GM23338 (cell line): ENCODE results near the gene ENDOV. TPM values are rescaled to one million over a fixed set of nuclear protein-coding genes. Genes with fewer than 3 reads are reported as not detected.

Experiments
- ATAC-seq: fragments of 200-7000 bp; cut with Tn5 transposase; 3 replicates; pipeline ENCODE4 v1.9.1; 2020
- DNase-seq: peaks from one replicate; pipeline ENCODE4 v3.0.0-alpha.2; 2015; ENCODE audit warnings: low spot score
- H2AFZ ChIP-seq: fragments of 200-600 bp; sonication (generic); 2 replicates; pipeline ENCODE4 v1.8.0; 2016; ENCODE audit warnings: antibody characterized with exemption, mild to moderate bottlenecking, moderate library complexity
- H3F3A ChIP-seq: fragments of 200-600 bp; sonication (generic); replicated peaks from 2 replicates; pipeline ENCODE4 v1.8.0; 2017; ENCODE audit warnings: antibody characterized with exemption, mixed run types, low read depth
- H3K27ac ChIP-seq: fragments of 200-600 bp; sonication (generic); 2 replicates; pipeline ENCODE4 v1.6.1; 2016; ENCODE audit warnings: low read depth
- H3K27me3 ChIP-seq: fragments of 200-600 bp; sonication (generic); 2 replicates; pipeline ENCODE4 v1.8.0; 2016; ENCODE audit warnings: mild to moderate bottlenecking, mixed run types, moderate library complexity; ENCODE audit not compliant: insufficient read depth
- H3K36me3 ChIP-seq: fragments of 200-600 bp; sonication (generic); 2 replicates; pipeline ENCODE4 v1.8.0; 2016; ENCODE audit warnings: mild to moderate bottlenecking; ENCODE audit not compliant: insufficient read depth
- H3K4me1 ChIP-seq: fragments of 200-600 bp; sonication (generic); 2 replicates; pipeline ENCODE4 v1.8.0; 2016; ENCODE audit warnings: mild to moderate bottlenecking, moderate library complexity; ENCODE audit not compliant: insufficient read depth
- H3K4me2 ChIP-seq: fragments of 200-600 bp; sonication (generic); 2 replicates; pipeline ENCODE4 v1.7.1; 2017; ENCODE audit warnings: mixed run types
- H3K4me3 ChIP-seq: fragments of 200-600 bp; sonication (generic); 2 replicates; pipeline ENCODE4 v1.6.1; 2016; ENCODE audit warnings: mixed run types
- H3K79me2 ChIP-seq: fragments of 200-600 bp; sonication (generic); replicated peaks from 2 replicates; pipeline ENCODE4 v1.8.0; 2017; ENCODE audit warnings: mild to moderate bottlenecking; ENCODE audit not compliant: insufficient read depth
- H3K9me2 ChIP-seq: fragments of 200-600 bp; sonication (generic); 2 replicates; pipeline ENCODE4 v1.8.0; 2017; ENCODE audit not compliant: insufficient read depth
- H4K20me1 ChIP-seq: fragments of 200-600 bp; sonication (generic); replicated peaks from 2 replicates; pipeline ENCODE4 v1.8.0; 2017; ENCODE audit warnings: mild to moderate bottlenecking; ENCODE audit not compliant: insufficient read depth
- H3K27ac Mint-ChIP-seq: 2 replicates; pipeline ENCODE4 v1.8.0; 2020; ENCODE audit warnings: inconsistent platforms, mild to moderate bottlenecking, moderate library complexity, mixed read lengths
- H3K27me3 Mint-ChIP-seq: 3 replicates; pipeline ENCODE4 v1.8.0; 2022; ENCODE audit warnings: low read depth, mild to moderate bottlenecking, moderate library complexity, mixed read lengths, inconsistent platforms; ENCODE audit not compliant: insufficient read depth, poor library complexity
- H3K36me3 Mint-ChIP-seq: 3 replicates; pipeline ENCODE4 v1.8.0; 2021; ENCODE audit warnings: low read depth, mild to moderate bottlenecking, inconsistent platforms, moderate library complexity, mixed read lengths
- H3K4me1 Mint-ChIP-seq: 3 replicates; pipeline ENCODE4 v1.8.0; 2020; ENCODE audit warnings: mild to moderate bottlenecking, inconsistent platforms, mixed read lengths
- H3K4me3 Mint-ChIP-seq: 3 replicates; pipeline ENCODE4 v1.8.0; 2021; ENCODE audit warnings: moderate library complexity, mild to moderate bottlenecking, inconsistent platforms, mixed read lengths
- H3K9me3 Mint-ChIP-seq: 3 replicates; pipeline ENCODE4 v1.8.0; 2020; ENCODE audit warnings: moderate library complexity, mild to moderate bottlenecking, inconsistent platforms, mixed read lengths
- CREB1 ChIP-seq: fragments of 250-450 bp; sonication (Bioruptor Pico); IDR thresholded peaks from 2 replicates; pipeline ENCODE4 v1.5.0; 2020; ENCODE audit warnings: low read depth, mild to moderate bottlenecking, moderate library complexity
- EZH2 ChIP-seq: fragments of 200-600 bp; sonication (generic); IDR thresholded peaks from one replicate; pipeline ENCODE4 v1.8.0; 2017; ENCODE audit warnings: antibody characterized with exemption, mild to moderate bottlenecking, low read depth; ENCODE audit not compliant: unreplicated experiment
- EZH2phosphoT487 ChIP-seq: fragments of 200-600 bp; sonication (generic); IDR thresholded peaks from one replicate; pipeline ENCODE4 v1.8.1; 2018; ENCODE audit warnings: antibody characterized with exemption; ENCODE audit not compliant: unreplicated experiment
- JUNB ChIP-seq: IDR thresholded peaks from one replicate; pipeline ENCODE4 v1.6.1; 2016; ENCODE audit warnings: antibody characterized with exemption; ENCODE audit not compliant: unreplicated experiment
- NANOG ChIP-seq: IDR thresholded peaks from 2 replicates; pipeline ENCODE4 v1.6.1; 2016; ENCODE audit warnings: antibody characterized with exemption, borderline replicate concordance
- POLR2AphosphoS5 ChIP-seq: IDR thresholded peaks from 2 replicates; pipeline ENCODE4 v1.6.1; 2016; ENCODE audit warnings: antibody characterized with exemption, low read depth
- STAT1 ChIP-seq: IDR thresholded peaks from one replicate; pipeline ENCODE4 v1.6.1; 2016; ENCODE audit warnings: antibody characterized with exemption; ENCODE audit not compliant: unreplicated experiment
- ZNF114 ChIP-seq: fragments of 250-450 bp; sonication (Bioruptor Pico); IDR thresholded peaks from 2 replicates; pipeline ENCODE4 v1.5.0; 2020; ENCODE audit warnings: mild to moderate bottlenecking, moderate library complexity
- ZNF331 ChIP-seq: fragments of 250-450 bp; sonication (Bioruptor Pico); IDR thresholded peaks from 2 replicates; pipeline ENCODE4 v1.5.0; 2020; ENCODE audit warnings: low read depth, mild to moderate bottlenecking, moderate library complexity
- polyA plus RNA-seq: library from polyadenylated mRNA; unstranded; fragments of >200 nt; fragmentation: Nextera tagmentation; extraction: Ambion mirVana; gene quantifications from 2 replicates; pipeline ENCODE4 v1.2.1, GENCODE V29; 2016
- total RNA-seq: library from RNA; depleted of rRNA; stranded (reverse); fragments of >200 nt; shearing (Covaris generic); gene quantifications from 2 replicates; pipeline ENCODE4 v1.2.3, GENCODE V29; 2014
- TF ChIP-seq, protein P1 (sequence below), 2 experiments: fragments of 200-600 bp in 1 of 2; sonication (generic) in 1 of 2; conservative IDR thresholded peaks; 2 replicates each; pipeline versions ENCODE4 v1.5.1 to v1.6.1; 2016 to 2017; ENCODE audit warnings: antibody characterized with exemption in 2 of 2, low read depth in 2 of 2, mild to moderate bottlenecking in 2 of 2, moderate library complexity in 1 of 2
- TF ChIP-seq, protein P2 (sequence below): IDR thresholded peaks from one replicate; pipeline ENCODE4 v1.6.1; 2018; ENCODE audit warnings: antibody characterized with exemption; ENCODE audit not compliant: unreplicated experiment
- TF ChIP-seq, protein P3 (sequence below): IDR thresholded peaks from 2 replicates; pipeline ENCODE4 v1.6.1; 2016; ENCODE audit warnings: antibody characterized with exemption

Gene ENDOV
- total and polyA plus RNA-seq, 2 experiments from 2014 or later: 11.5 to 16.1 TPM

DNA sequence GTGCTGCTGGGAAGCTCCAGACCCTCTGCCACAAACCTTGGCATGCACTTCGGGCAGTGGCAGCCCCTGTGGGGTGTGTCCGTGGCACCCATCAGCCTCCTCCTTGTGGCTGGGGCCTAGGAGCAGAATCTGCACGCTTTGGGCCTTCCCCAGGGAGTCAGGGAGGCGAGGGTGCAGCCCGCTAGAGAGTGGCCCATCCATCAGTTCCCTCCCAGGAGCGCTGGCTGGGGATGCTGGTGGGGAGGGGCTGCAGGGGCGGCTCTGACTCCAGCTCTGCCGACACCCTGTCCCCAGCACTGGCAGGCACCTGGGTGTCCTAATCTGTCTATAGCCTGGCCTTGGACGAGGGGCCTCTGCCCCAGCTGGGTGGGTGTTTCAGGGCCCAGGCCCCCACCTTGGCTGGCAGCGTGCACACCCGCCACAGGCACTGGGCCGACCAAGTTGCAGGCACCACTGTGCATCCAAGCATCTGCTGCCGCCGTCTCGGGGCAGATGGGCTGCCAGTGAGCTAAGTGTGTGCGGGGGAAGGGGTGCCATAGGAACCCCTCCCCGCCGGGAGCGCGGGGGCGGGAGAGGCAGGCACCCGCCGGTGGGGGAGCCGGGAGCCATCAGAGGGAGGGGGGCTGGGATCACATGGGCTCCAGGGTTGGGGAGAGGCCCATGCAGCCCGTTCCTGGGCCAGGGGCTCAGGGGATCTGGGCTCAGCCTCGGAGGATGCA is 30.2 kb downstream of the ENDOV start:
- Histone ChIP-seq H3K36me3 (no peaks in the 10 kb centered on the region), H3F3A (0 out of 2 replicates have a peak, but pooled peaks cover 3% of the 10 kb centered on the region), H3K4me1 (no peaks in the 10 kb centered on the region; the same call in 1 of the 2 replicates), H3K9me2 (no peaks in the 10 kb centered on the region), H3K4me3 (no peak overlapping the region), H3K27ac (no peak overlapping the region), H3K79me2 (no peaks in the 10 kb centered on the region), H4K20me1 (no peaks in the 10 kb centered on the region; the same call in none of the 2 replicates), H3K4me2 (no peak overlapping the region), H3K27me3 (no peaks in the 10 kb centered on the region), H2AFZ (no peak overlapping the region)
- Mint-ChIP-seq H3K36me3 (no peaks in the 10 kb centered on the region), H3K4me1 (peaks cover 4% of the 10 kb centered on the region; the same call in 1 of the 3 replicates), H3K27ac (no peak overlapping the region), H3K9me3 (no peaks in the 10 kb centered on the region), H3K27me3 (peaks cover 11% of the 10 kb centered on the region), H3K4me3 (no peak overlapping the region)
- TF ChIP-seq STAT1: no peak
- TF ChIP-seq CREB1 (CRISPR knock-in tag): no peak
- no peak for DNase-seq
- peak; percentile 17 for ATAC-seq

DNA sequence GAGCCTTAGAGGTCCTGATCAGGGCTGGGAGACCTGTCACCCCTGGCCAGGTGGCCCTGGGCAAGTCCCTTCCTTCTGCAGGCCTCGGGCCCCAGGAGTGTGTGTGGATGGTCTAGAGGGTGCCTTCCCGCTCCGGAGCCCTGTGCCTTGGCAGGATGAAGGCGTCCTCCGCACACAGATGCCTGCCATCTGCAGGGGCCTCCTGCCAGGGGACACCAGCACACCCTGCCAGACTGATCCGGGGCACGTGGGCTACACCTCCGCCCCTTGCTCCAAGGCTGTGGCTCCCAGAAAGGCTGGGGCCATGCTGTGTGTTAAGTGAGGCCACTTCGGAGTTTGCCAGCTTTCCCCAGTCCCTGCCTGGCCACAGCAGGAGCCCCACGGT is 30.8 kb downstream of the ENDOV start:
- no peak for DNase-seq
- Mint-ChIP-seq H3K4me3 (no peak overlapping the region), H3K9me3 (no peaks in the 10 kb centered on the region), H3K36me3 (no peaks in the 10 kb centered on the region), H3K4me1 (peaks cover 4% of the 10 kb centered on the region; the same call in 2 of the 3 replicates), H3K27ac (no peak overlapping the region), H3K27me3 (peaks cover 11% of the 10 kb centered on the region)
- Histone ChIP-seq H3K27ac (no peak overlapping the region), H4K20me1 (no peaks in the 10 kb centered on the region; the same call in none of the 2 replicates), H2AFZ (no peak overlapping the region), H3K36me3 (no peaks in the 10 kb centered on the region), H3K27me3 (no peaks in the 10 kb centered on the region), H3K79me2 (no peaks in the 10 kb centered on the region), H3K9me2 (no peaks in the 10 kb centered on the region), H3K4me1 (no peaks in the 10 kb centered on the region; the same call in 1 of the 2 replicates), H3K4me3 (no peak overlapping the region), H3F3A (0 out of 2 replicates have a peak, but pooled peaks cover under 1% of the 10 kb centered on the region), H3K4me2 (no peak overlapping the region)
- no peak for ATAC-seq
- TF ChIP-seq POLR2AphosphoS5: no peak
- no peak for TF ChIP-seq CREB1 (CRISPR knock-in tag)
- TF ChIP-seq EZH2: no peak
- TF ChIP-seq, protein P1, sequence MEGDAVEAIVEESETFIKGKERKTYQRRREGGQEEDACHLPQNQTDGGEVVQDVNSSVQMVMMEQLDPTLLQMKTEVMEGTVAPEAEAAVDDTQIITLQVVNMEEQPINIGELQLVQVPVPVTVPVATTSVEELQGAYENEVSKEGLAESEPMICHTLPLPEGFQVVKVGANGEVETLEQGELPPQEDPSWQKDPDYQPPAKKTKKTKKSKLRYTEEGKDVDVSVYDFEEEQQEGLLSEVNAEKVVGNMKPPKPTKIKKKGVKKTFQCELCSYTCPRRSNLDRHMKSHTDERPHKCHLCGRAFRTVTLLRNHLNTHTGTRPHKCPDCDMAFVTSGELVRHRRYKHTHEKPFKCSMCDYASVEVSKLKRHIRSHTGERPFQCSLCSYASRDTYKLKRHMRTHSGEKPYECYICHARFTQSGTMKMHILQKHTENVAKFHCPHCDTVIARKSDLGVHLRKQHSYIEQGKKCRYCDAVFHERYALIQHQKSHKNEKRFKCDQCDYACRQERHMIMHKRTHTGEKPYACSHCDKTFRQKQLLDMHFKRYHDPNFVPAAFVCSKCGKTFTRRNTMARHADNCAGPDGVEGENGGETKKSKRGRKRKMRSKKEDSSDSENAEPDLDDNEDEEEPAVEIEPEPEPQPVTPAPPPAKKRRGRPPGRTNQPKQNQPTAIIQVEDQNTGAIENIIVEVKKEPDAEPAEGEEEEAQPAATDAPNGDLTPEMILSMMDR (conservative IDR thresholded peaks at IDR 0.05; ENCODE audit: low read depth in 2 of 2): no peak
- TF ChIP-seq EZH2phosphoT487: no peak
- TF ChIP-seq ZNF331 (CRISPR knock-in tag): no peak
- TF ChIP-seq NANOG: no peak
- TF ChIP-seq ZNF114 (CRISPR knock-in tag): no peak
- no peak for TF ChIP-seq STAT1
- no peak for TF ChIP-seq JUNB
- TF ChIP-seq, protein P2, sequence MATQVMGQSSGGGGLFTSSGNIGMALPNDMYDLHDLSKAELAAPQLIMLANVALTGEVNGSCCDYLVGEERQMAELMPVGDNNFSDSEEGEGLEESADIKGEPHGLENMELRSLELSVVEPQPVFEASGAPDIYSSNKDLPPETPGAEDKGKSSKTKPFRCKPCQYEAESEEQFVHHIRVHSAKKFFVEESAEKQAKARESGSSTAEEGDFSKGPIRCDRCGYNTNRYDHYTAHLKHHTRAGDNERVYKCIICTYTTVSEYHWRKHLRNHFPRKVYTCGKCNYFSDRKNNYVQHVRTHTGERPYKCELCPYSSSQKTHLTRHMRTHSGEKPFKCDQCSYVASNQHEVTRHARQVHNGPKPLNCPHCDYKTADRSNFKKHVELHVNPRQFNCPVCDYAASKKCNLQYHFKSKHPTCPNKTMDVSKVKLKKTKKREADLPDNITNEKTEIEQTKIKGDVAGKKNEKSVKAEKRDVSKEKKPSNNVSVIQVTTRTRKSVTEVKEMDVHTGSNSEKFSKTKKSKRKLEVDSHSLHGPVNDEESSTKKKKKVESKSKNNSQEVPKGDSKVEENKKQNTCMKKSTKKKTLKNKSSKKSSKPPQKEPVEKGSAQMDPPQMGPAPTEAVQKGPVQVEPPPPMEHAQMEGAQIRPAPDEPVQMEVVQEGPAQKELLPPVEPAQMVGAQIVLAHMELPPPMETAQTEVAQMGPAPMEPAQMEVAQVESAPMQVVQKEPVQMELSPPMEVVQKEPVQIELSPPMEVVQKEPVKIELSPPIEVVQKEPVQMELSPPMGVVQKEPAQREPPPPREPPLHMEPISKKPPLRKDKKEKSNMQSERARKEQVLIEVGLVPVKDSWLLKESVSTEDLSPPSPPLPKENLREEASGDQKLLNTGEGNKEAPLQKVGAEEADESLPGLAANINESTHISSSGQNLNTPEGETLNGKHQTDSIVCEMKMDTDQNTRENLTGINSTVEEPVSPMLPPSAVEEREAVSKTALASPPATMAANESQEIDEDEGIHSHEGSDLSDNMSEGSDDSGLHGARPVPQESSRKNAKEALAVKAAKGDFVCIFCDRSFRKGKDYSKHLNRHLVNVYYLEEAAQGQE: no peak
- TF ChIP-seq, protein P3, sequence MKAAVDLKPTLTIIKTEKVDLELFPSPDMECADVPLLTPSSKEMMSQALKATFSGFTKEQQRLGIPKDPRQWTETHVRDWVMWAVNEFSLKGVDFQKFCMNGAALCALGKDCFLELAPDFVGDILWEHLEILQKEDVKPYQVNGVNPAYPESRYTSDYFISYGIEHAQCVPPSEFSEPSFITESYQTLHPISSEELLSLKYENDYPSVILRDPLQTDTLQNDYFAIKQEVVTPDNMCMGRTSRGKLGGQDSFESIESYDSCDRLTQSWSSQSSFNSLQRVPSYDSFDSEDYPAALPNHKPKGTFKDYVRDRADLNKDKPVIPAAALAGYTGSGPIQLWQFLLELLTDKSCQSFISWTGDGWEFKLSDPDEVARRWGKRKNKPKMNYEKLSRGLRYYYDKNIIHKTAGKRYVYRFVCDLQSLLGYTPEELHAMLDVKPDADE: no peak
